ENCODE results near the gene PDE6D.

PDE6D gene

GRCh38 chr2:231780909-231781797 is at the start of gene PDE6D:
Gene PDE6D, minus strand, starts transcription at chr2:231781282. Its CDS starts 168 bp downstream, at chr2:231781114.
- in situ Hi-C loops (cut with HindIII; ENCODE audit: low pct_unique_long_range_greater_than_20kb, low sequenced_read_pairs) = no loop called here
- no peak for TF ChIP-seq JUND (IDR thresholded peaks at IDR 0.05; ENCODE audit: low read depth)
- peak; percentile 98 for DNase-seq (ENCODE audit: low read depth in 1 of 2, low spot score in 1 of 2)

DNA sequence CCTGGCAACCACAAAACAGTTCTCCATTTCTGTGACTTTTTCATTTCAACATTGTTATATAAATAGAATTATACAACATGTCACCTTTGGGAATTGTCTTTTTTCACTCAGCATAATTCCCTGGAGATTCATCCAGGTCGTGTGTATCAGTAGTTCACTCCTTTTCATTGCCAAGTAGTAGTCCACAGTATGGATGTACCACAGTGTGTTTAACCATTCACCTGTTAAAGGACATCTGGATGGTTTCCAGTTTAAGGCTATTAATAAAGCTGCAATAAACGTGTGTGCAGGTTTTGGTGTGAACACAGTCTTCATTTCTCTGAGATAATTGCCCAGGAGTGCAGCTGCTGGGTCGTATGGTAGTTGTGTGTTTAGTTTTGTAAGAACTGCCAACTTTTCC is 40.8 kb upstream of the PDE6D start:
- in situ Hi-C loops (cut with HindIII; ENCODE audit: low pct_unique_long_range_greater_than_20kb, low sequenced_read_pairs) = no loop called here
- DNase-seq (ENCODE audit: low read depth in 1 of 2, low spot score in 1 of 2) = no peak
- TF ChIP-seq JUND (IDR thresholded peaks at IDR 0.05; ENCODE audit: low read depth) = no peak

DNA sequence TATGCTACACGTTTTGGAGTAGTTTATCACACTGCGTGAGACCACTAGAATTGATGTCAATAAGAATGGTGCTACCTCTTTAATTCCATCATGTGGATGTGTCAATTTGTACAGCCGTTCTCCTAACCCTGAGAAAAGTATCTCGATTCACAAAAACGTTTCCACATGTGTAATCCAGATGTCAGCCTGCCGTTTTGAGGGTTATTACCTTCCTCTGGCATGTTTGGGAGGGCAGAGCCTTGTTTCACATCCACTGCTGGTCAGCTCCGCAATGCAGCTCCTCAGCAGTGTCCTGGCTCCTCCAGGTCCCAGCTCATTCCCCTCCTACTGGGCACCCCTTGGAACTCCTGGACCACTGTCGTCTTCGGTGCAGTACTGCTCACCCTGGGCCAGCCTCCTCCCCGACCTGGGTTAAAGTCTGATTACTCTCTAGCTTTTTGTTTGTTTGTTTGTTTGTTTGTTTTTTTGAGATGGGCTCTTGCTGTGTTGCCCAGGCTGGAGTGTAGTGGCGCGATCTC is 39.8 kb upstream of the PDE6D start:
- in situ Hi-C loops (cut with HindIII; ENCODE audit: low pct_unique_long_range_greater_than_20kb, low sequenced_read_pairs) = no loop called here
- no peak for DNase-seq (ENCODE audit: low read depth in 1 of 2, low spot score in 1 of 2)
- no peak for TF ChIP-seq JUND (IDR thresholded peaks at IDR 0.05; ENCODE audit: low read depth)

- no peak for TF ChIP-seq JUND (IDR thresholded peaks at IDR 0.05; ENCODE audit: low read depth)
- no peak for DNase-seq (ENCODE audit: low read depth in 1 of 2, low spot score in 1 of 2)
- in situ Hi-C loops (cut with HindIII; ENCODE audit: low pct_unique_long_range_greater_than_20kb, low sequenced_read_pairs) = no loop called here
These were observed 38.5 kb upstream of the PDE6D start for GRCh38 chr2:231819447-231820042.

GRCh38 chr2:231816327-231817026 is 35.4 kb upstream of the PDE6D start:
- in situ Hi-C loops (cut with HindIII; ENCODE audit: low pct_unique_long_range_greater_than_20kb, low sequenced_read_pairs) = no loop called here
- no peak for DNase-seq (ENCODE audit: low read depth in 1 of 2, low spot score in 1 of 2)
- no peak for TF ChIP-seq JUND (IDR thresholded peaks at IDR 0.05; ENCODE audit: low read depth)

GRCh38 chr2:231810905-231811304 is 29.8 kb upstream of the PDE6D start:
- TF ChIP-seq JUND (IDR thresholded peaks at IDR 0.05; ENCODE audit: low read depth) = no peak
- DNase-seq (ENCODE audit: low read depth in 1 of 2, low spot score in 1 of 2) = no peak
- in situ Hi-C loops (cut with HindIII; ENCODE audit: low pct_unique_long_range_greater_than_20kb, low sequenced_read_pairs) = no loop called here

GRCh38 chr2:231807020-231807419 is 25.9 kb upstream of the PDE6D start:
- TF ChIP-seq JUND (IDR thresholded peaks at IDR 0.05; ENCODE audit: low read depth) = no peak
- in situ Hi-C loops (cut with HindIII; ENCODE audit: low pct_unique_long_range_greater_than_20kb, low sequenced_read_pairs) = no loop called here
- no peak for DNase-seq (ENCODE audit: low read depth in 1 of 2, low spot score in 1 of 2)

GRCh38 chr2:231803501-231804138 is 22.5 kb upstream of the PDE6D start:
- no peak for TF ChIP-seq JUND (IDR thresholded peaks at IDR 0.05; ENCODE audit: low read depth)
- in situ Hi-C loops (cut with HindIII; ENCODE audit: low pct_unique_long_range_greater_than_20kb, low sequenced_read_pairs) = no loop called here
- no peak for DNase-seq (ENCODE audit: low read depth in 1 of 2, low spot score in 1 of 2)

DNA sequence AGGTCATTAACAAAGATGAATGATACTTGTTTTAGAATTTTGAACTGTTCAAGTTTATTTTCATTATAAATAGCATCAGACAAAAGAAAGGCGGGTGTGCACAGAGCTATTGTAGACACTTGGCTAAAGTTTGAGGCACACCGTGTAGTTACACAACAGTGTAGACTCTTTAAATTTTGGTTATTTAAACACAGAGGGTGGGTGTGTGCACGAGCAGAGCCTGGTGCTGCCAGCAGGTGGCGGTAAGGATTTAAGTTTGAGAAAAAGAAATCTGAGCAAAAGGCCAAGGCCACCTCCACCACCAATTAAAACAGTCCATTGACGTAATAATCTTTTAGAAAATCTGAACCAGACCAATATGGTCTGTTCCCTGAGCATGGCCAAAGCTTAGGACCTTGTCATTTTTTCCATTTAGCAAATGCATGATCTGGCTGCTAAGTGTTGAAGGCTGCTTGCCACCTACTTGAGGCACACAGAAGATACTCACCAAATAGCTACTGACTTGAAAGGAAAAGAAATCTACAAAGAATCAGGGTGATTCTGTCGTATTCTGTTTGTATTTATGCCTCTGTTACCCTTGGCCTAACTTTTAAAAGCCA is 19.5 kb upstream of the PDE6D start:
- peak in 1 of 2 experiments; percentile 40 for DNase-seq (ENCODE audit: low read depth in 1 of 2, low spot score in 1 of 2)
- TF ChIP-seq JUND (IDR thresholded peaks at IDR 0.05; ENCODE audit: low read depth) = no peak
- in situ Hi-C loops (cut with HindIII; ENCODE audit: low pct_unique_long_range_greater_than_20kb, low sequenced_read_pairs) = no loop called here

GRCh38 chr2:231795525-231796327 is 14.6 kb upstream of the PDE6D start:
- TF ChIP-seq JUND (IDR thresholded peaks at IDR 0.05; ENCODE audit: low read depth) = no peak
- in situ Hi-C loops (cut with HindIII; ENCODE audit: low pct_unique_long_range_greater_than_20kb, low sequenced_read_pairs) = no loop called here

GRCh38 chr2:231794383-231794782 is 13.3 kb upstream of the PDE6D start:
- in situ Hi-C loops (cut with HindIII; ENCODE audit: low pct_unique_long_range_greater_than_20kb, low sequenced_read_pairs) = no loop called here
- DNase-seq (ENCODE audit: low read depth in 1 of 2, low spot score in 1 of 2) = no peak
- no peak for TF ChIP-seq JUND (IDR thresholded peaks at IDR 0.05; ENCODE audit: low read depth)

More at GRCh38 chr2:231795525-231796327, 14.6 kb upstream of the PDE6D start:
- peak; percentile 45 to 95 for DNase-seq (ENCODE audit: low read depth in 1 of 2, low spot score in 1 of 2)

Data from T47D (cell line).